Stimulated activated CD8-positive, alpha-beta memory T cell treated with anti-CD3 and anti-CD28 coated beads, Interleukin-4, amount 100 ng/mL, for 1 hour (primary cell): ENCODE data around the gene SHF.
A peak's percentile ranks its signal among the peaks of the same experiment; 100 is the strongest.
"Not testable (repeated sequence)": the region's sequence is repeated elsewhere in the genome, so short reads cannot be mapped to it uniquely, and the experiment has no call there.

Source experiments
- DNase-seq, 2 donors: peaks; one replicate each; pipeline ENCODE4 v3.0.0-alpha.2; 2020; ENCODE audit warnings: low read depth in 2 of 2, low spot score in 1 of 2

Gene SHF, protein sequence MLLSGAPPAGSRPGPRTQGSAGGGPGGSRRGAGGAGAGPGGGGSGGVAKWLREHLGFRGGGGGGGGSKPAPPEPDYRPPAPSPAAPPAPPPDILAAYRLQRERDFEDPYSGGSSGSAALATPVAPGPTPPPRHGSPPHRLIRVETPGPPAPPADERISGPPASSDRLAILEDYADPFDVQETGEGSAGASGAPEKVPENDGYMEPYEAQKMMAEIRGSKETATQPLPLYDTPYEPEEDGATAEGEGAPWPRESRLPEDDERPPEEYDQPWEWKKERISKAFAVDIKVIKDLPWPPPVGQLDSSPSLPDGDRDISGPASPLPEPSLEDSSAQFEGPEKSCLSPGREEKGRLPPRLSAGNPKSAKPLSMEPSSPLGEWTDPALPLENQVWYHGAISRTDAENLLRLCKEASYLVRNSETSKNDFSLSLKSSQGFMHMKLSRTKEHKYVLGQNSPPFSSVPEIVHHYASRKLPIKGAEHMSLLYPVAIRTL

DNA sequence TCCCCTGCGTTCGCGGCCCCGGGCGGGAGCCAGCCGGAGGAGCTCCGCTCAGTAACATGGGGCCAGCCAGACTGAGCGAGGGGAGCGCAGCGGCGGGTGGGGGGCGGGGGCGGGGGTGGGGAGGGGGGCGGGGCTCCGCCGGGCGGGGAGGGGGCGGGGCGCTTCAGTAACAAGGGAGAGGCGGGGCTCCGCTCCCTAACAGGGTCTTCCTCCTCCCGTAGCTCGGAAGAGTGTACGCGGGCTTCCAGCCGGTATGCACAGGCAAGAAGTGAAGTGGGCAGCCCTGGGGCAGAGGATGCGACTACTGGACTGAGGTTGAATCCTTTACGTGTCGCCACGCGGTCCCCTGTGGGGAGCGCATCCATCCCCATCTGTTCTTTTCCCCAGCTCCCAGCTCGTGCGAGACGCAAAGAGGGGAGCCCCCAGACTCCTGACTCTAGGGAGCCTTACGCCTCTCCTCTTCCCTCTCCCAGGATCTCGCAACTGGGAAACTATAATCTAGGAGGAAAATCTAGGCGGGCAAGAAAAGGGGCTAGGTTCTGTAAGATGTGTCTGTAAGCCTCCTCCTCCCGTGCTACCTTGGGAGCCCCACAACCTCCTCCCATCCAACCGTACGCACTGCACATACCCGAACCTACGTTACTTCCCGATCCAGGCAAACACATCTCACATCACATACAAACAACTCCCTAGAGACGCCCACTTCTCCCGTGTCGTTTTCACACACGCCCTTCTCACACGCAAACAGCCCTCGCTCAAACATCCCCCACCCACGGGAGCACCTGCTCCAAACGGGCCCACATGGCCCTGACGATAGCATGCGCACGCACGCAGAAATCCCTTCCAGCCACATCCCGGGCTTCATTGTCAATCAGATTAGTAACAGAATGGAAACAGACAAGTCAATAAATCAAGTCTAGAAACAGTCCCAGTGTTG, at the start of gene SHF:
TSS of gene SHF (minus strand) at position 73 of the 937 bp plus-strand sequence. CDS start at position 58, 15 bp downstream.
- peak in 1 of 2 donors; percentile 33 for DNase-seq

DNA sequence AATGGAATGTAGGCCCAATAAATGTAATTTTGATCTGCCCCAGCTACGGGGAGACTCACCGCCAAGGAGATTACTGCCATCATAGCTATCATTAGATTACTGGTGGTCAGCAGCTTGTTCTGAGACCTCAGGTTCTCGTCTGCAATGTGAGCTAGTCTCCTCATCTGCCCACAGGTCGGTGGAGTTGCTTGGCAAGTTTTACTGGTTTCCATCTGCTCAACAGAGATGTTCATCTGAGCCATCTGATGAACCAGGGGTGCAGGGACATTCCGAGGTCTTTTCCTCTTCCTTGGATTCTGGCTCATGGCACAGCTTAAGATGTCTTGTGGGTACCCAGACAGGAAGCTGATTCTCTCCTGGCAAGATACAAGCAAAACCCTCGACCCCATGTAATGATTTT, 49.0 kb upstream of the SHF start:
- DNase-seq, result not testable (repeated sequence)

DNA sequence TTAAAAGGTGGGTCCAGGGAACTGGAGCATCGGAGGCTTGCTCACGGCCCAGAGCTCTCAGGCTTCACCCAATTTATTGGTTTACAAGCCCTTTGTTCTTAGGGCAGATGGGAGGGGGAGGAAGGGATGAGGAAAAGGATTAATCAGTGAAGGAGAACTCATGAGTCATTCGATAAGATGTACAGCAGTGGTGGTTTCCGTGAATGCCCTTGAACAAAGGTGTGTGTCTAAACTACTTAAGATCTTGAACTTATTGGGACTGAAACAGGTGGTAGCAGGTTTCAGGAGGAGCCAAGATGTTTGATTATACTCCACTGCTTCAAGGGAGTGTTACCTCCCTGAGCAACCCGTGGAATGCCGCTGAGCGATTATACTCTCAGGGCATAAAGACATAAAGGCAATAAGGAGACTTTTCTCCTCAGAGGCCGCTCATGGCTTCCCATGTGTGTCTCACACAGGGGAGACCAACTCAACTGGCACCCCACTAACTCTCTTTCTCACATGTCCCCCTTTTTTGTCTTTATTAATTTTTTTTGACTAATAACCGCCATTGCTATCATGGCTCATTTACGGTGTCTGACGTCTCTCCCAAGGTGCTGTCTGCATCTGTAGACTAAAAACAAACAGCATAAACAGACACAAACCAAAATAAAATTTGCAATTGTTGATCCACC, 46.9 kb upstream of the SHF start:
- DNase-seq, result no peak

DNA sequence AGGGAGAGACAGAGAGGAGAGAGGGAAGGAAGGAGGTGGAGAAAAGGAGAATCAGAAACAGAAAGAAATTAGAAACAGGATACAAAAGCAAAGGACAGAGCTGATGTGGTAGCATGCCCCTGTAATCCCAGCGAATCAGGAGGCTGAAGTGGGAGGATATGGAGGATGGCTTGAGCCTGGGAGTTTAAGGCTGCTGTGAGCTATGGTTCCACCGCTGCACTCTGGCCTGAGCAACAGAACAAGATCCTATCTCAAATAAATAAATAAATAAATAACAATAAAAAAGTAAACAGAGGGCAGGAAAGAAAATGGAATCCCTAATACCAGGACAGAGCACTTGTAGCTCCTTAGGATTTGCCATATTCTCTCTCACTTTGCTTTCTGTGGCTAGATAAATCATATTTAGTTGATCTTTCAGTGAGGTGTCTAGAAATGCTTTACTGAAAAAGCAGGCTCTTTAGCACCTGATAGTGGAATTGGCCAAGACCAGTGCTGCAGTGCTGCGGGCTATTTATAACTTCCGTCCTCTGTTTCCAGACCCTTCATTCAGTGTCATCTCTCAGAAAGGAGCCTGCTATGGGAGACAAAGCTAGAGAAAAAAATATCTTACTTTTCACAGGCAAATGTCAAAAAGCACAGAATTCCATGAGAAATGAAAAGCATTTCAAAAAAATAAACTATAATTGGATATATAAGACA, 44.2 kb upstream of the SHF start:
- no peak for DNase-seq

DNA sequence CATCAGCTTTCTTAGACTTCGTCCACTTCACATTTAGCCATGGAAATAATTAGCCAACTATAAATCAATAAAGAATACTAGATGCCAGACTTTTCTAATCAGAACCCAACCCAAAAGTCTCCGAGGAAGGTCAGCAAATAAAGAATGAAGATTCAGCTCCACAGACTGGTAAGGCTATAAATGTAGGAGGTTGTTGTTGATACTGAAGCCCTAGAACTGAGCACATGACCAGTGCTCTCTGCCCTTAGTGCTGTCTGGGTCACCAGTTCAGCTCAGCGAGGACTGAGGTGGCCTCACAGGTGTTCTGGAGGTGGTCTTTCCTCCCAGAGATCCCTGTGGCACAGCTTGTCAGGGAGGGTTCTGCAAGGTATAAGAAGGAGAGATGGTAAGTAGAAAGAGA, 43.4 kb upstream of the SHF start:
- no peak for DNase-seq

DNA sequence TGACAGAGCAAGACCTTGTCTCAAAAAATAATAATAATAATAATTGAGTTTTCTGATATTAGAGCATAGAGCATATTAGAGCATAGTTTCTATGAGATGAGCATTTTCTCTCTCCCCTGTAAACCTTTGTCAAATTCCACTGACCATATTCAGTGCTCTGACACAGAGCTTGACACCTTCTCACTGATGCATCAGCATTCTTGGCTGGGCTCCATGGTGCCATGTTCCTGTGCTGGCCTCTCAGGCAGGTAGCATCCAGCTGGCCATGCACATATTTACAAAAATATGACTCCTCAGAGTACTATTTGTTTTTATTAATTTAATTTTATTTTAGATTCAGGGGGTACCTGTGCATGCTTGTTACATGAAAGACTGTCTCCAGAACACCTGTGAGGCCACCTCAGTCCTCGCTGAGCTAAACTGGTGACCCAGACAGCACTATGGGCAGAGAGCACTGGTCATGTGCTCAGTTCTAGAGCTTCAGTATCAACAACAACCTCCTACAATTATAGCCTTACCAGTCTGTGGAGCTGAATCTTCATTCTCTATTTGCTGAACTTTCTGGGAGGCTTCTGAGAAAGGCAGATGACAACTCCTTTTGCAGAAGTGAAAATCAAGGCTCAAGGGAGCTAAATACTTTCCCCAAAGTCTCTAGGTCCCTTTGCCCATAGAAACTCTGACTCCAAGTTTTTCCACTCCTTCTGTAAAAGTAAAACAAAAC, 42.6 kb upstream of the SHF start:
- no peak for DNase-seq

DNA sequence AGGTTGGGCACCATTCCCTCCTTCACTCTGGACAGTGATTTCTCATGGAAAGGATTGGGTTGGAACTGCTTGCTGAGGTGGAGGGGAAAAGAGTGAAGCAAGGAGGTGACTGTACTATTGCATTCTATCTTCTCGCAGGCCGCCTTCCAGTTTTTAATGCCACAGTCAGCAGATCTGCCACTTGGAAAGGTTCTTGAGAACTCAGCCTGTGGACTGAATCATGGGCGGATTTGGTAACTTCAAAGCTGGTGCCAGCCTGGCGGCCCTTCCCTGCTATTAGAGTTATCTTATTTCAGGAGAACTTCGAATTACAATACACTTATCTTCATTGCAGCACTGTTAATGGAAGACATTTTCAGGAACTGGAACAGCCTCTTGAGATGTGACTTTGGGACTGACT, 41.2 kb upstream of the SHF start:
- DNase-seq, result no peak

DNA sequence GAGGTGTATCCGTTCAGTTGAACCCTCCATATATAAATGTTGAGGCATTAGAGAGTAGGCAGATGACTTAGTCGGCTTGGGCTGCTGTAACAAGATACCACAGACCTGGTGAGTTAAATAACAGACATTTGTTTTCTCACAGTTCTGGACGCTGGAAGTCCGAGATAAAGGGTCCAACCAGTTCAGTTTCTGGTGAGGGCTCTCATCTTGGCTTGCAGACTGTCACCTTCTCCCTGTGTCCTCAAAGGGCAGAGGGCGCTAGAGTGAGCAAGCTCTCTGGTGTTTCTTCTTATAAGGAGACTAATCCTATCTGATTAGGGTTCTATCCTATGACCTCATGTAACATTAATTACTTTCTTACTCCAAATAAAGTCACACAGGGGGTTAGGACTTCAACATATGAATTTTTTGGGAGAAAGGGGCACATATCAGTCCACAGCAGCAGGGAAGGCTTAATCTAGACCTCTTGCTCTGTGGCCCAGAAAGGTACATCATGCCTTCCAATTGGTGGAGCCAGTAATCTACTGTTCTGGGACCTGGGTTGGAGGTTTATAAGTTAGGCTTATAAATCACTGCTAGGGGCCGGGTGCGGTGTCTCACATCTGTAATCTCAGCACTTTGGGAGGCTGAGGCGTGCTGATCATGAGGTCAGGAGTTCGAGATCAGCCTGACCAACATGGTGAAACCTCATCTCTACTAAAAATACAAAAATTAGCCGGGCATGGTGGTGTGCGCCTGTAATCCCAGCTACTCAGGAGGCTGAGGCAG, 37.9 kb upstream of the SHF start:
- no peak for DNase-seq

DNA sequence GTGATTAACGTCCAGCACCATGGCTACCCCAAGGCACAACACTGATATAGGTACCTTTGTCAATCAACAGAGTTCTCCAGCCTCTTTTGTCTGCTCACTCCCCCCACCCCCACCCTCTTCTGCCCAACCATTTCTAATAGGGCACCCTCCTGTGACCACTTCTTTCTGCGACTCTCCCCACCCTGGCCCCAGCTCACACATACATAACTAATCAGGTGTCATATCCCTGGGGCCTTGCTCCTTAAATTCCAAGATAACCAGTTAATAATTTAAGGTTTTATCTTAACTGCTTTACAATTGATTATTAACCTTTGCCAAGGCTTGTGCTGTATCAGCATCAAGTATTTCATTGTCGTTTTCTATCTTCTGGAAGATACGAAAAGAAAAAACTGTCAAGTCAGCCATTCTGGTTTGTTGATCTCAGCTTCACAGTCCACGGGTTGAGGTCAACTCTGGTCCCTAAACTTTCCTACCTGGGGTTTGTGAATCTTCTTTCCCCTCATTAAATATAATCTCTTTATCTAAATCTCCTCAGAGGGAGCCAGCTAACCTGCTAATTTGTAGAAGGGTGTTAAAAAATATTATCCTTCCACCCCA, 37.0 kb upstream of the SHF start:
- DNase-seq, result no peak

DNA sequence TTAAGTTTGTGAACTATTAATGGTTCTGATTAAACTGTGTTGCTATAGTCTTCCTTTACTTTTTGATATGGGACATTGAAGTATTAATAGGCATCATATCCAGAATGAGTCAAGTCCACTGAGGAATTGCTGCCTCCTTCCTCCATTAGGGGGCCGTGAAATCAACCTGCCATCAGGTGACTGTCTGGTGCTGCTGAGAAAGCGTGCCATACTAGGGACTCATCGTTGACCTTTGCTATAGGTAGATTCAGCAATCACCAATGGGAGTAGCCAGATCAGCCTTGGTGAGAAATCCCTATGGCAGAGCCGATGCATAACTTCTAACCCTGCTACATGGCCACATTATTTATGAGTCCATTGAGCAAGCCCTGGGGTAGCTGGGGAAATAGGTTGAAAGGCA, 34.2 kb upstream of the SHF start:
- DNase-seq, result no peak

DNA sequence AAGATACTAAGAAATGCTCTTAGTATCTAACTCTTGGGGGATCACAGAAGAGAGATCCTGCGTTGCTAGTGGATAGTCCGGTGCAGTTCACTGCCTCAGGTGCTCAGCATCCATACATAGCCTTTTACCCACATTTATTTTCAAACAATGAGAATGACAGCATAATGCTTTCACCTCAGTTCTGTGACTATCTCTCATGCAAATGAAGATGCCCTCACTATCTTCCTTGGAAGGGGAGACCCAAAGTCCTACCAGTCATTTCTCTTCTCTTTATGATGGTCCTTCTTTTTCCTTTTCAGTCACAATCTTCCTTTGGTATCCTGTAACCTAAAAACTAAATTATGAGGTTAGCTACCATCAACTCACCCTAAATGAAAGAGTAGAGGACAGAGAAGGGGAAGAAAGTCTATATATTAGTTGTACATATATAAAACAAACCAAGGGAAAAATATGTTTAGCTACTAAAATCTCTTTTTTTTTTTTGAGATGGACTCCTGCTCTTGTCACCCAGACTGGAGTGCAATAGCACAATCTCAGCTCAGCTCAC, 33.4 kb upstream of the SHF start:
- no peak for DNase-seq

DNA sequence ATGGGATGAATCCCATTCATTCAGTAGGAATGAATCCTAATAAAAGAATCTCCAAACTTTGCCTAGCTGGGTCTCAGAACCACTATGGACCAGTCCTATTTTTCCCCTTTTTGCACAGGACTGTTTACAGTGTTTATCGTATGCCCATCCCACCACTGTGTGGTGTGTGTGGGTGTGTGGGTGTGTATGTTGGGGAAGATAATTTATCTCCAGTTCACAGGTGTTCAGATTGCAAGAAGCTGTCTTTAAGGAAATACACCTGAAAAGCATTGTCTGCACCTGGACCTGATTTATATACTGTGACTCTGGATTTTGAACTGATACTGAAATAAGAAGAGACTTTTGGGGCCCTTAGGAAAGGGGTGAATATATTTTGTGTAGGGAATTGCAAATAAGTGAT, 24.7 kb upstream of the SHF start:
- no peak for DNase-seq

DNA sequence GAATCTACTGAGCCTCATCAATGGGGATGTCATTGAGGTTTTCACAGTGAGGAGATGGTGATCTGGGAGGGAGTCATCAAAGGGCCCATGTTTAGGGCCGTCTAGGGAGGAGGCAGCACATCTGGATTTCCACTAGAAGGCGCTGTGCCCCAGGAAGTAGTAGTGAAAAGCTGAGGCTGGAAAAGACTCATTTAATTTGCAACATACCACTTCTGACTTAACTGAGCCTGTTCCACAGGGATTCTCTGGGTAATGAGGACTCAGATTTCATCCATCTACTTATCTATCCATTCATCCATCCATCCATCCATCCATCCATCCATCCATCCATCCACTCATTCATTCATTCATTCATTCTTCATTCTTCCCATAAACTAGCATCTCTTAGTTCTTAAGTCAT, 17.4 kb upstream of the SHF start:
- DNase-seq, result peak in 1 of 2 donors; percentile 16

DNA sequence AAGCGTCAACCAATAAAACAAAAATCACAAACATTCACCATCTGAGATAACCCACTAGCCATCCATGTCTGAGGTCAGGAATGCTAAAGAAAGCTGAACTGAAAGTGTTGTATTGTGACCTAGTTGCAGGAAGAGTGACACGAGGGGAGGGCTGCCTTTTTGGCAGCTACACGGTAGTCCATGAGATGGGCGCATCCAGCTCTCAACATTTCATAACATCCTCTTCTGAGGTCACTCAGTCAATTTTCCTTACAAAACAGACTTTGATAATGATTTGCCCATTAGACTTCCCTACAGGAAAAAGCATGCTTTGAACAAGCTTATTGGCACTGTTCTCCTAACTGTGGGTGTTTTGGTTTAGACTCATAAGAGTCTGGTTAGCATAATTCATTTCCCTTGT, 15.4 kb upstream of the SHF start:
- DNase-seq, result no peak

DNA sequence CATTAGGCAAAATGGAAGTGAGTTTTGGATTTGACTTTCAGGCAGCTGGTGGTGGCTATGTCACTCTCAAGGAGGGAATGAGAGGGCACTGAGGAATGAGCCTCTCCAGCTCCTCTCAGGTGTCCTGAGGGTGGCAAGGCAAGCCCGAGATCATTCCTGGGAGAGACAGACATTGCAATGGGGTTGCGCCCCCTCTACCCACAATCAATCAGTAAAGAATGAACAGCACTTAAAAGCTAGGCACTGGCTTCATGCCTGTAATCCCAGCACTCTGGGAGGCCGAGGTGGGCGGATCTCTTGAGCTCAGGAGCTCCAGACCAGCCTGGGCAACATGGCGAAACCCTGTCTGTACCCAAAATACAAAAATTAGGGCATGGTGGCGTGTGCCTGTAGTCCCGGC, 14.1 kb upstream of the SHF start:
- no peak for DNase-seq

DNA sequence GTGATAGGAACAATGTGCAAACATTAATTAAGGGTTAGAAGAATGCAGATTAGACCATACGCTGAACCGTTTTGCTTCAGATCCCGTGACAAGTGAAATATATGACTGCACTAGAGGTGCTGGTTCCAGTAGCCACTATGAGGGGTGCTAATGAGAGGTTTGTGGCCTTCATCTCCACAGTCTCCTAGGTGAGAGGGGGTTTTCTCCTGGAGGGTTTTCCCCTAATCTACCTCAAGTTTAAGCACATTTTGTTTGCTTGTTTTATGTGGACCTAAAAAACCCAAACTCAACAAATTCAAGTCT, 13.7 kb upstream of the SHF start:
- no peak for DNase-seq

DNA sequence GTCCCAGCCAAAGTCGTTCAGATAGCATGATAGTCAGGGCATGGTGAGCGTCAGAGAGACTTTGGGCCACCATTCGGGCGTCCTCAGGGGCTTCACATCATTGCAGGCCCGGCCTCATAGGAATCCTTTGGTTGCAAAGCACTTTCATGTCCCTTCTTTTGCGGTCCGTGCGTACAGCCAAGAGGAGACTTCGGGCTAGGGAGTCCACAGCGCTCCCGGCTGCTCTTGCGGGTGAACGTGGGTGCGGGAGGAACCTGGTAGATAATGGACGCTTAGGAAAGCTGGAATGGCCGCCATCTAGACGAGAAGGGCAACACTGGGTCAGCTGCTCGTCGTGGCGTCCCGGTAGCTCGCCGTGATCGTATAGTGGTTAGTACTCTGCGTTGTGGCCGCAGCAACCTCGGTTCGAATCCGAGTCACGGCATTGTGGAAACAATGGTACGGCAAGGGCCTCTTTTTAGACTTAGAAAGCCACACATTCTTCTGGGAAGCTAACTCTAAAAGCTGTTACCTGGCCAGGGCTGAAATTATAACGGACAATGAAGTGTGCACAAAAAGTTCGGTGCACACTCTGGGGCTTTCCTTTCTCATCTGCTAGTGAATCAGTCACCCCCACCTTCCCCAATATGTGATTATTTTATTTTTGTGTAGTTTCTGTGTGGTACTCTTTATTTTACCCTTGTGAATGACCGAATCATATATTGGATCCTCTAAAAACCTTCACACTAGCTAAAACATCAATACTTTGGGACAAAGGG, 13.2 kb upstream of the SHF start:
- peak in 1 of 2 donors; percentile 51 for DNase-seq
